DMS79 treated with DMSO at 0.1 percent for 48 hours (cell line): Measurements from ENCODE around the gene PRKCA.
"Not testable (repeated sequence)": the region's sequence is repeated elsewhere in the genome, so short reads cannot be mapped to it uniquely, and the experiment has no call there.

Experiments
- DNase-seq: peaks from one replicate; lab custom pipeline; 2025; lab: John Stamatoyannopoulos, UW

PRKCA gene

GRCh38 chr17:66386498-66387351 lies 84.3 kb downstream of the PRKCA start:
- no peak for DNase-seq

GRCh38 chr17:66387392-66387981 lies 85.1 kb downstream of the PRKCA start:
- no peak for DNase-seq

GRCh38 chr17:66392783-66393437 lies 90.5 kb downstream of the PRKCA start:
- no peak for DNase-seq

- DNase-seq = no peak
Measured at GRCh38 chr17:66395961-66396360, 93.5 kb downstream of the PRKCA start.

- no peak for DNase-seq
Measured at GRCh38 chr17:66397486-66397885, 95.1 kb downstream of the PRKCA start.

GRCh38 chr17:66398059-66398458 lies 95.6 kb downstream of the PRKCA start:
- no peak for DNase-seq

- no peak for DNase-seq
Measured at GRCh38 chr17:66398617-66399016, 96.2 kb downstream of the PRKCA start.

GRCh38 chr17:66399441-66399840 lies 97.0 kb downstream of the PRKCA start:
- no peak for DNase-seq

GRCh38 chr17:66400041-66400688 lies 97.8 kb downstream of the PRKCA start:
- DNase-seq = not testable (repeated sequence)

- DNase-seq = no peak
Measured at GRCh38 chr17:66400698-66401097, 98.3 kb downstream of the PRKCA start.

- DNase-seq = no peak
Measured at GRCh38 chr17:66401364-66401763, 99.0 kb downstream of the PRKCA start.

GRCh38 chr17:66403846-66404556 lies 101.6 kb downstream of the PRKCA start:
- no peak for DNase-seq

GRCh38 chr17:66405836-66406677 lies 103.6 kb downstream of the PRKCA start:
- DNase-seq = no peak

GRCh38 chr17:66406701-66407644 lies 104.6 kb downstream of the PRKCA start:
- DNase-seq = no peak

GRCh38 chr17:66407864-66408263 lies 105.5 kb downstream of the PRKCA start:
- DNase-seq = no peak

GRCh38 chr17:66411520-66411919 lies 109.1 kb downstream of the PRKCA start:
- DNase-seq = no peak

GRCh38 chr17:66412857-66413558 lies 110.6 kb downstream of the PRKCA start:
- DNase-seq = no peak

- DNase-seq = no peak
Measured at GRCh38 chr17:66413559-66414520, 111.4 kb downstream of the PRKCA start.
